Measurements from ENCODE around the gene RUNDC1.
"Not testable (repeated sequence)": the region's sequence is repeated elsewhere in the genome, so short reads cannot be mapped to it uniquely, and the experiment has no call there.

The RUNDC1 gene

GRCh38 chr17:42992872-42993271, 12.5 kb downstream of the RUNDC1 start:
- no peak for DNase-seq

DNA sequence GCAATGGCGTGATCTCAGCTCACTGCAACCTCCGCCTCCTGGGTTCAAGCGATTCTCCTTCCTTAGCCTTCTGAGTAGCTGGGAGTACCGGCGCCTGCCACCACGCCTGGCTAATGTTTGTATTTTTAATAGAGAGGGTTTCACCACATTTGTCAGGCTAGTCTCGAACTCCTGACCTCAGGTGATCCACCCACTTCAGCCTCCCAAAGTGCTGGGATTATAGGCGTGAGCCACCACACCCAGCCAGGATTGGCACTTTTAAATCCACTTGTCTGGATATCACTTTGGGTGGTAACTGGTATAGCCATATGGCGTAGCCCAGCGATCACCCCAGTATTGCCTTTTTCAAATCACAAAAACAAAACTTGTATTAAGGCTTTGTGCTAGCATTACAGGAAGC, 13.5 kb downstream of the RUNDC1 start:
- DNase-seq = not testable (repeated sequence)

GRCh38 chr17:42997390-42997983, 17.1 kb downstream of the RUNDC1 start:
- DNase-seq = no peak

DNA sequence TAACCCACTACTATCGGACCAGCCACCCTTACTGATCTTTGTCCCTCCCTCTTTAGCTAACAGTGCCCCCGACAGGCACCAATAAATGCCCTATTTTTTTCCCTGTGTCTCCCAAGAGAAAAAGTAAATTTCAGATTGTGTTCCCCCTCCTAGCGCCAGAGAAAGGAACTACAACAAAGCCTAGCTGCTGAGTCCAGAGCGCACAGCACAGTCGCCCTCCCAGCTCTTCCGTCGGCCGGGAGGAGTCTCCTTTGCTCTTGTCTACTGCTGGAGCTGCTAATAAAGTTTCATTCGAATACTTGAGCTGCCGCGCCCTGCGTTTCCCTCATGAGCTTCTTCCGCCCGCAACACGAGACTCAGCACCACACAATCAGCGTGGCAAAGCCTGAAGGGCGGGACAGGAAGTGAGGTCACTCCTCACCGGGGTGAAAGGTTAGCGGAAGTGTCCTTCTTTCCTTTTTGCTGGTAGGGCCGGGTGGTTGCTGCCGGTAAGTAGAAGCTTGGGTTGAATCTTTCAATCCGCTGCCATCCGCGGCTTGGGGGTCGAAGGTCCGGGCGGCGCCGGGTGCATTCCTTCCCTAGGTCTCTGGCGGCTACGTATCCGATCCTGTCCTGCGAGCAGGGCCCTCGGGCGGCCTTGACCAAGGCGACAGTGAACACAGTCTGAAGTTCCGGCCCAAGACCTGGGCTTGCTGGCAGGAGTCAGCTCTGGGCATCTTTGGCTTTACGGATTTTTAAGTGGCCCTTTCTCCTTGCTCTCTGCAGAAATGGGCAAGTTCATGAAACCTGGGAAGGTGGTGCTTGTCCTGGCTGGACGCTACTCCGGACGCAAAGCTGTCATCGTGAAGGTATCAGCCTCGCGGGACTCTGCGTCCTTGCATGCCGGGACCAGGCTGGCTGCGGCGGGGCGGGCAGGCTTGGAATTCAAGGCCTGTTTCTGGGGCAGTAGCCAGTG, 17.9 kb downstream of the RUNDC1 start, which contains the start of gene RPL27:
Gene RPL27, plus strand, starts transcription at position 436 of the 955 bp plus-strand sequence. Its CDS starts 332 bp downstream, at position 768.
- peak; percentile 97 for DNase-seq

DNA sequence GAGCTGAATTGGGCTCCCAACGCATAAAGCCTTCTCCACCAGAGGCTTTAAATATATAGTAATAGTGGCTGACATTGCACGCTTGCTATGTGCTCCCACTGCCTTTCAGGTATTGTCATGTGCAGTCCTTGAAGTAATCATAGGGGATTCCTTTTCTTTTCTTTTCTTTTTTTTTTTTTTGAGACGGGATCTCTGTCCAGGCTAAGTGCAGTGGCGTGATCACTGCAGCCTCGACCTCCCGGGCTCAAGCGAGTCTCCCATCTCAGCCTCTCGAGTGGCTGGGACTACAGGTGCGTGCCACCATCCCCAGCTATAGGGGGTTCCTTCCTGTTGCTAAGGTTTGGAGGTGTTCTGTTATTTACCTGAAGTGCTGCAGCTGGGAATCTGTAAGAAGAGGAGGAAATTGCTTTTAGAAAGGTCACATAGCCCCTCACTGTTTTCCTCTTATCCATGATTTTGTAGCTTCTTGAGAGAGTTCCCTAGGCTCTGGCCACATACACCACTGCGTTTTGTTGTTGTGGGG, 18.7 kb downstream of the RUNDC1 start:
- DNase-seq = no peak

GRCh38 chr17:43000894-43001293, 20.5 kb downstream of the RUNDC1 start:
- DNase-seq = not testable (repeated sequence)

DNA sequence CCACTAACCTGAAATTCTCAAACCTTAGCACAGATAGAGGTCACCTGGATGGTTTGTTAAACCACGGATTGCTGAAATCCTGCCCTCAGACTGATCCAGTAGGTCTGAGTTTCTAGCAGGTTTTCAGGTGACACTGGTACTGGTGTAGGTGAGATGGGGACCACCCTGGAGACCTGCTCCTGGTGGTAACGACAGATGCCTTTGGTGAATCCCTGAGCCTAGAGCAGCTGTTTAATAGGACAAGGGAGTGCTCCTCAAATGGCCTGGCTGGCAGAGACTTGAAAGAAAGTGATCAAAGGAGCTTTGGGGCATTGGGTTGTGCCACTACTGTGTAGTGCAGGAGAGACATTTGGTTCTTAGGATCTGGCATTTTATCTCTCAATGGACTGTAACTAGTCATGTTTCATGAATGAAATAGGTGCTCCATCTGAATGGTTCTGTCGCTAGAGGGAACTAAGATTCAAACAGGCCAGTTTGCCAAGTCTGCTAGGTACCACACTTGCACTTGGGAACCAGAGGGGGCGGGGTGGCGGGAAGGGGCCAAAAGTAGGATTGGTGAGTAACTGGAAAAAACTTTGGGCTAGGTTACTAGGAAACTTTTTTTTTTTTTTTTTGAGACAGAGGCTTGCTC, 23.3 kb downstream of the RUNDC1 start:
- DNase-seq = no peak

- peak; percentile 70 for DNase-seq
These were observed 26.5 kb downstream of the RUNDC1 start, which contains the start of gene IFI35 for GRCh38 chr17:43006639-43007551. TSS of gene IFI35 (plus strand) at chr17:43006784. CDS start at chr17:43006948, 164 bp downstream.

GRCh38 chr17:43010667-43011308, 30.4 kb downstream of the RUNDC1 start:
- DNase-seq = no peak

GRCh38 chr17:43011728-43012472, 31.5 kb downstream of the RUNDC1 start:
- no peak for DNase-seq

DNA sequence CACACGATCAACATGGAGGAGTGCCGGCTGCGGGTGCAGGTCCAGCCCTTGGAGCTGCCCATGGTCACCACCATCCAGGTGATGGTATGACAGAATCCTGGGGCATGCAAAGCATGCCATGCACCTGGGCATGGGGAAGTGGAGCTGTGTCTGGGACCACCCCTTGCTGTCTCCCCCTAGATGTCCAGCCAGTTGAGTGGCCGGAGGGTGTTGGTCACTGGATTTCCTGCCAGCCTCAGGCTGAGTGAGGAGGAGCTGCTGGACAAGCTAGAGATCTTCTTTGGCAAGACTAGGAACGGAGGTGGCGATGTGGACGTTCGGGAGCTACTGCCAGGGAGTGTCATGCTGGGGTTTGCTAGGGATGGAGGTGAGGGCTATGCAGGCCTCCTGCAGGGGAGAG, 32.9 kb downstream of the RUNDC1 start:
- no peak for DNase-seq

- DNase-seq = no peak
These were observed 33.8 kb downstream of the RUNDC1 start for GRCh38 chr17:43014020-43014648.

GRCh38 chr17:43014649-43015542, 34.5 kb downstream of the RUNDC1 start:
- DNase-seq = no peak

- no peak for DNase-seq
These were observed 35.2 kb downstream of the RUNDC1 start for GRCh38 chr17:43015579-43015978.

DNA sequence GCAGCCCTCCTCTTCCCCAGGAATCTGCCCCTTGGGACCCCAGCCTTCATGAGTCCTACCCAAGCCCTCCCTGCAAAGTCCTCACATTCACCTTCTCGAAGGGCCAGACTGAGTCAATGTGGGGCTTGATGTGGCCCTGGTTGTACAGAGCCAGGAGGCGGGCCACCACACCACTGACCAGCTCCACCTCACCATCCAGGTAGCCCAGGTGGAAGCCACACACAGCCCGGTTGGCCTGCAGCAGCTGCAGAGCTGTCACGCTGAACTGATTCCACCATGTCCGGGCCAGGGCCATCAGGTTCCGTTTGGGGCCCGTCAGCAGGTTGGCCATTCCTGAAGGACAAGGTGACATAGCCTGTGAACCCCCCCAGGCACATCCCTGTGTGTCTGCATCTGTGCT, 35.9 kb downstream of the RUNDC1 start:
- no peak for DNase-seq

GRCh38 chr17:43018008-43018853, 37.9 kb downstream of the RUNDC1 start:
- no peak for DNase-seq

DNA sequence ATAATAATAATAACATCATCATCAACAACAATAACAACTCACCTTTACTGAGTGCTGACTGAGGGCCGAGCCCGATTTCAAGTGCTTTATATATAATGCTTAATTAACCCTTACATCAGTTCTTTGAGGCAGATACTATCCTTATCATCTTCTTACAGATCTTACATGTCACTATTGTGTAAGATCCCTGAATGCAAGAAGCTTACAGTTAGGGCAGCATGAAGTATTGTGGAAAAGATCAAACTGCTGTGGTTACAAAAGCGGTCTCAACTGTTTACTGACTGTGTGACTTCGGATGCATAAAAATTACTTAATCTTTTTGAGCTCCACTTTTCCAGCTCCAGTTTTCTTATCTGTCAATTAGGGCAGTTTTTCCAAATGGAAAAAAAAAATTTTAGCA, 38.6 kb downstream of the RUNDC1 start:
- no peak for DNase-seq

- no peak for DNase-seq
These were observed 39.1 kb downstream of the RUNDC1 start for GRCh38 chr17:43019418-43019817.
